Astrocyte of the spinal cord (primary cell): ENCODE results near the gene ACTR3.

Source experiments
- DNase-seq: peaks from one replicate; pipeline ENCODE4 v3.0.0; 2011; ENCODE audit warnings: low read depth, low spot score
- H3K4me3 ChIP-seq: 2 replicates; pipeline ENCODE4 v1.5.1; 2011; ENCODE audit warnings: low read depth, mild to moderate bottlenecking, low read length, moderate library complexity
- in situ Hi-C: cut with HindIII; loops from 2 replicates; pipeline ENCODE4 v1.10.0; 2017; ENCODE audit warnings: low sequenced_read_pairs
- TF ChIP-seq, protein P1 (sequence below): IDR thresholded peaks from 2 replicates; pipeline ENCODE4 v1.5.1; 2012; ENCODE audit warnings: low read depth, mild to moderate bottlenecking, low read length, inconsistent platforms

Gene ACTR3

DNA sequence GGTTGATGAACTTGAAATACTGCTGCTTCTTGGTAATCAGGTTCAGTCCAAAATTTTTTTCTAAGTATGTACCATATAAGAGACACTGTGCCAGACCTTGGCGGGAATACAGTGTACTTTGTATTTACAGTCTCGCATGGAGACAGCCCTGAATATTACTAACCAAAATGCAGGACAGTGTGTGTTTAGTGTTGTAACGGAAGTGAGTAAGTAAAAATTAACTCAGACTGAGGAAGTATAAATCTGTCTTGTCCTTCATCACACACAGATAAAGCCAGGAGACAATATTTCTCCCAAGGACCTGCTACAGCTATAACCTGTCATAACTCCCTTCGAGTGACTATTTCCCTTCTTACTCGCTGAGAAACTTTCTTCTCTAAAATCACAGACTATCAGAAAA lies 76.9 kb downstream of the ACTR3 start:
- in situ Hi-C loops = no loop called here
- H3K4me3 ChIP-seq = no peak overlapping the region
- TF ChIP-seq, protein P1, sequence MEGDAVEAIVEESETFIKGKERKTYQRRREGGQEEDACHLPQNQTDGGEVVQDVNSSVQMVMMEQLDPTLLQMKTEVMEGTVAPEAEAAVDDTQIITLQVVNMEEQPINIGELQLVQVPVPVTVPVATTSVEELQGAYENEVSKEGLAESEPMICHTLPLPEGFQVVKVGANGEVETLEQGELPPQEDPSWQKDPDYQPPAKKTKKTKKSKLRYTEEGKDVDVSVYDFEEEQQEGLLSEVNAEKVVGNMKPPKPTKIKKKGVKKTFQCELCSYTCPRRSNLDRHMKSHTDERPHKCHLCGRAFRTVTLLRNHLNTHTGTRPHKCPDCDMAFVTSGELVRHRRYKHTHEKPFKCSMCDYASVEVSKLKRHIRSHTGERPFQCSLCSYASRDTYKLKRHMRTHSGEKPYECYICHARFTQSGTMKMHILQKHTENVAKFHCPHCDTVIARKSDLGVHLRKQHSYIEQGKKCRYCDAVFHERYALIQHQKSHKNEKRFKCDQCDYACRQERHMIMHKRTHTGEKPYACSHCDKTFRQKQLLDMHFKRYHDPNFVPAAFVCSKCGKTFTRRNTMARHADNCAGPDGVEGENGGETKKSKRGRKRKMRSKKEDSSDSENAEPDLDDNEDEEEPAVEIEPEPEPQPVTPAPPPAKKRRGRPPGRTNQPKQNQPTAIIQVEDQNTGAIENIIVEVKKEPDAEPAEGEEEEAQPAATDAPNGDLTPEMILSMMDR = no peak
- peak; percentile 36 for DNase-seq

- no peak for DNase-seq
- TF ChIP-seq, protein P1 = no peak
- no peak overlapping the region for H3K4me3 ChIP-seq
- in situ Hi-C loops = no loop called here
Observed at GRCh38 chr2:113967272-113967671, 77.4 kb downstream of the ACTR3 start.

GRCh38 chr2:113972766-113973165 lies 82.9 kb downstream of the ACTR3 start:
- no peak for DNase-seq
- TF ChIP-seq, protein P1 = no peak
- H3K4me3 ChIP-seq = no peak overlapping the region
- in situ Hi-C loops = no loop called here

- TF ChIP-seq, protein P1 = no peak
- DNase-seq = no peak
- in situ Hi-C loops = no loop called here
- no peak overlapping the region for H3K4me3 ChIP-seq
Observed at GRCh38 chr2:113973810-113974209, 83.9 kb downstream of the ACTR3 start.

- no peak overlapping the region for H3K4me3 ChIP-seq
- no peak for DNase-seq
- TF ChIP-seq, protein P1 = no peak
- in situ Hi-C loops = no loop called here
Observed at GRCh38 chr2:113974727-113975126, 84.8 kb downstream of the ACTR3 start.

DNA sequence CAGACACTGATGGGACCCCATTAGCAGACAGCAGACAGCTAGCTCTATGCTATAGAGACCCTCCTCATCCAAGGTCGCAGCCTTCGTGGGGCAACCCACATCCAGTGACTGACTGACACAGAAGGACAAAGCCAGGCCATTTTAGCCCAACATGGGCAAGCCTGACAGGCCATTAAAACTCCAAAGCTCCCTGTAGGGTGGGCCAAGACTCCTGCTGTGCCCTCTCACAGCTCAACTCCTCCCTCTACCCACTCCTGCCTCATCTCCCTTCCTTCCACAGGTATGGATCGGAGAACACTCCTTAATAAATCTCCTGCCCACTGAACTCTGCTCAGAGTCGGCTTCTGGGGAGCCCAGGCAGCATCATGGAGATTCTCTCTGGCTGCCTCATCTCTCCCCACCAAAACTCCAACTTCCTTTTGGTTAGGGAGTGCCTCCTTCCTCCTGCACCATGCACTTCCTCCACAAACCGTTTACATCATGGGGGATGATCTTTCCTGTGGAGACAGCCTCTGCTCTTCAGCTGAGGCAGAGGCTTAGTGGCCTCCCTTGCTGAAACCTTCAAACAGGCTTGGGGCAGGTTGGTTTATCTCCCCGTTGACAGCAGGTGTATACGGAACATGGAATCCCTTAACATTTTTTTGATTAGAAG lies 86.5 kb downstream of the ACTR3 start:
- in situ Hi-C loops = no loop called here
- DNase-seq = no peak
- no peak overlapping the region for H3K4me3 ChIP-seq
- TF ChIP-seq, protein P1 = no peak
